Thoracic aorta (tissue), 2 donors: ENCODE measurements around the gene BANP. TPM values are rescaled to one million over a fixed set of nuclear protein-coding genes. Genes with fewer than 3 reads are reported as not detected.

Experiments used
- ATAC-seq: fragments of 150-250 bp; one replicate; pipeline ENCODE4 v1.8.0; 2017; ENCODE audit warnings: low read depth; ENCODE audit not compliant: insufficient number of reproducible peaks, low FRiP score
- DNase-seq: peaks from one replicate; pipeline ENCODE4 v3.0.0-alpha.2; 2020; ENCODE audit warnings: low spot score
- H3K27ac ChIP-seq, 2 donors: fragments of 200-600 bp; sonication (generic); 1 replicate in 1 of 2; 2 replicates in 1 of 2; pipeline ENCODE4 v1.5.1; 2016; ENCODE audit warnings: mild to moderate bottlenecking in 2 of 2, moderate library complexity in 2 of 2
- H3K27me3 ChIP-seq: fragments of 200-600 bp; sonication (generic); replicated peaks from 2 replicates; pipeline ENCODE4 v1.6.0; 2016; ENCODE audit warnings: mild to moderate bottlenecking; ENCODE audit not compliant: insufficient read depth
- H3K36me3 ChIP-seq: fragments of 200-600 bp; sonication (generic); one replicate; pipeline ENCODE4 v1.5.1; 2016
- H3K4me1 ChIP-seq, 2 donors: fragments of 200-600 bp; sonication (generic); 1 replicate in 1 of 2; 2 replicates in 1 of 2; pipeline versions ENCODE4 v1.5.1 to v1.6.0; 2016; ENCODE audit warnings: low read depth in 2 of 2, mild to moderate bottlenecking in 1 of 2; ENCODE audit not compliant: control insufficient read depth in 1 of 2
- H3K4me3 ChIP-seq: fragments of 200-600 bp; sonication (generic); 2 replicates; pipeline ENCODE4 v1.5.1; 2016; ENCODE audit warnings: mild to moderate bottlenecking
- H3K9me3 ChIP-seq: fragments of 200-600 bp; sonication (generic); 2 replicates; pipeline ENCODE4 v1.5.1; 2016
- total RNA-seq, 2 donors: library from RNA; depleted of rRNA; stranded (reverse); fragments of >200 nt; gene quantifications; one replicate each; pipeline versions ENCODE4 v1.1.0 to v1.2.3, GENCODE V29; 2016
- TF ChIP-seq, protein P1 (sequence below): fragments of 200-600 bp; sonication (generic); IDR thresholded peaks from one replicate; pipeline ENCODE4 v1.5.1; 2019; ENCODE audit warnings: antibody characterized with exemption

BANP gene
- total RNA-seq, 2 donors from 2014 or later = 18.6 to 21.8 TPM

DNA sequence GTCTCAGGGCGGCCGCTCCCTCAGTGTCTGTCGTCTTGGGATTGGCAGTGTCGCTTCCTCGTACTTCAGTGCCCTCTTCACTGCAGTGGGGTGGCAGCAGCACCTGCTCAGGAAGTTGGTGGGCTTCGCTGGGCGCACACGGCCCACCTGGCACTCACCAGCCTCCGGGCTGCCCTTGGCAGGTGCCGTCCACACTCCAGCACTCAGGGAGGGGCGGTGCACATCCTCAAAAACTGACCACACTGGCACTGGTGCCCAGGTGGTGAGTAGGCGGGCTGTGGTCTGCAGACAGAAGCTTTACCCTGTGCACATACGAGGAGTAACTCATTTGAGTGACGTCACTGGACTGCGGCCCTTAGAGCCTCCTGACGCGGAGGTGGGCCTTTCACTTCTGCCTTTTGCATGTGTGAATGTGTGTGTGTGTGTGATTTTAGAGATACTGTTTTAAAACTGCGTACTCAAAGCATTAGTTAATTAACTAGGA, 94.6 kb downstream of the BANP start:
- ATAC-seq = no peak
- DNase-seq = no peak

DNA sequence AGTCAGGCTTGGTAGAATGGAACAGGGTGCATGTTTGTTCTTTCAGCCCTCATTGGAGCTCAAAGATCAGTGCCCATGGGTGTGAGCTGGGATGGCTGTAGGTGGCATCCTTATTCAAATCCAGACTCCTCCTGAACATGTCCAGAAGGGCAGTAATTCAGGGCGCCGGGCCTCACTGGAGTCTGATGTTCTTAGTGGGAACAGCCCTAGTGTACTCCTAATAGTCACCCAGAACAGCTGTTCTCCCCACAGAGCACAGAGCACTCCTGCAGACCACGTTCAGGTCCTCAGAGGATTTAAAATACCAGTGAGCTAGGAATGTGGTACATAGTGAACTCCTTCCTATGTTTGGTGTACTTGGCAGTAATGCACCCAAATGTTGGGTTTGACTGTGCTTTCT, 96.2 kb downstream of the BANP start:
- H3K4me1 ChIP-seq = no peaks in the 10 kb centered on the region
- TF ChIP-seq, protein P1, sequence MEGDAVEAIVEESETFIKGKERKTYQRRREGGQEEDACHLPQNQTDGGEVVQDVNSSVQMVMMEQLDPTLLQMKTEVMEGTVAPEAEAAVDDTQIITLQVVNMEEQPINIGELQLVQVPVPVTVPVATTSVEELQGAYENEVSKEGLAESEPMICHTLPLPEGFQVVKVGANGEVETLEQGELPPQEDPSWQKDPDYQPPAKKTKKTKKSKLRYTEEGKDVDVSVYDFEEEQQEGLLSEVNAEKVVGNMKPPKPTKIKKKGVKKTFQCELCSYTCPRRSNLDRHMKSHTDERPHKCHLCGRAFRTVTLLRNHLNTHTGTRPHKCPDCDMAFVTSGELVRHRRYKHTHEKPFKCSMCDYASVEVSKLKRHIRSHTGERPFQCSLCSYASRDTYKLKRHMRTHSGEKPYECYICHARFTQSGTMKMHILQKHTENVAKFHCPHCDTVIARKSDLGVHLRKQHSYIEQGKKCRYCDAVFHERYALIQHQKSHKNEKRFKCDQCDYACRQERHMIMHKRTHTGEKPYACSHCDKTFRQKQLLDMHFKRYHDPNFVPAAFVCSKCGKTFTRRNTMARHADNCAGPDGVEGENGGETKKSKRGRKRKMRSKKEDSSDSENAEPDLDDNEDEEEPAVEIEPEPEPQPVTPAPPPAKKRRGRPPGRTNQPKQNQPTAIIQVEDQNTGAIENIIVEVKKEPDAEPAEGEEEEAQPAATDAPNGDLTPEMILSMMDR = no peak
- no peaks in the 10 kb centered on the region for H3K27me3 ChIP-seq
- H3K9me3 ChIP-seq = no peaks in the 10 kb centered on the region
- DNase-seq (no peak), ATAC-seq (no peak)
- no peak overlapping the region for H3K27ac ChIP-seq
- peaks cover 14% of the 10 kb centered on the region for H3K36me3 ChIP-seq
- no peak overlapping the region for H3K4me3 ChIP-seq

More for the DNA sequence above, 94.6 kb downstream of the BANP start:
- TF ChIP-seq, protein P1 = no peak
- no peaks in the 10 kb centered on the region for H3K4me1 ChIP-seq
- no peaks in the 10 kb centered on the region for H3K27me3 ChIP-seq
- no peaks in the 10 kb centered on the region for H3K9me3 ChIP-seq
- H3K4me3 ChIP-seq = no peak overlapping the region
- no peak overlapping the region for H3K27ac ChIP-seq
- peaks cover 7% of the 10 kb centered on the region for H3K36me3 ChIP-seq

DNA sequence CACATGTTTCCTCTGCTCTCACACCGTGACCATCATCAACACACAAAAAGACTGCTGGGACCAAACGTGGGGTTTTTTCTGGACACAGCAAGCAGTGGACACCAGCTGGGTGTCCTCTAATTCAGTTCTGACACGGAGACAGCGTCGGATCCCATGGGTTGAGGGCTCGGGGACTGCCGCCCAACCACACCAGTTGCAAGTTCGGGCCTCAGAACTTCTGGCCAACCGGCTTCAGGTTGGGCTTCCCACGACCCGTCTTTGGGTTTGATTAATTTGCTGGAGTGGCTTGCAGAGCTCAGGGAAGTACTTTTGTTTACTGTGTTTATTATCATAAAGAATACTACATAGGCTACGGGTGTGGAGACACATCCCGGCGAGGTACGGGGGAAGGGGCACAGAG, 97.8 kb downstream of the BANP start:
- H3K4me1 ChIP-seq = no peaks in the 10 kb centered on the region
- no peak overlapping the region for H3K4me3 ChIP-seq
- DNase-seq (no peak), ATAC-seq (no peak)
- no peaks in the 10 kb centered on the region for H3K27me3 ChIP-seq
- H3K9me3 ChIP-seq = no peaks in the 10 kb centered on the region
- TF ChIP-seq, protein P1 = no peak
- peaks cover 14% of the 10 kb centered on the region for H3K36me3 ChIP-seq
- no peak overlapping the region for H3K27ac ChIP-seq

DNA sequence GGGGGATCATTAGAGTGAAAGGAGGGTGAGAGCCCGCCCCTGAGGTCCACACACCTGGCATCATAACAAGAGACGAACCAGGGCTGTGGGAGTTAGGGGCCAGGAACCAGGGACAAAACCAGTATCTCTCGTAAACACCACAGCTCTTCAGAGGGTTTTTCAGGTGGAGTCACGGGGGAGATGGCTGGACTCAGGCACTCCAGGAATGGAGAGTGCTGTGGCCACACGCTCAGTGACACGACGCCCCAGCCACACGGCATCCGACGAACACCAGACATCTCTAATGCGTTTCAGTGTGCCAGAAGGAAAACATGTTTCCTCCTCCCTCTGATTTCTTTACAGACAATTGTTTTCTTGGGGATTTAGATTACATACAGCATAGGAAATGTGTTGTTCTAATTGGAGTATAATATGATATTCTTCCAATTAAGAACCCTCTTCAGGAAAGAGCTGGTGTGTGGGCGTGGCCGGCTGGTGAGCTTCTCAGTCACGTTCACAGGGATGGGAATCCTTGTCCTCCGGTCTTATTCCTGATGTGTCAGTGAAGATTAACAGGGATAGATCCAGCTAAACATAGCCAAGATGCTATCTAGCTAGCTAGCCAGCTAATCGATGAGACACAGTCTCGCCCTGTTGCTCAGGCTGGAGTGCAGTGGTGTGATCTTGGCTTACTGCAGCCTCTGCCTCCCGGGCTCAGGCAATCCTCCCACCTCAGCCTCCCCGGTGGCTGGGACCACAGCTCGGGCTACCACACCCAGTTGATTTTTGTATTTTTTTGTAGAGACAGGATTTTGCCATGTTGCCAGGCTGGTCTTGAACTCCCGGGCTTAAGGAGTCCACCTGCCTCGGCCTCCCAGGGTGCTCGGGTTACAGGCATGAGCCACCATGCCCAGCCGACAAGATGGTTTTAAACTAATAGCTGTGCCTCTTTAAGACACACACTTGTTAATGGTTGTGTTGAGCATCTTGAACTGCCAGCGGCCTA, 98.6 kb downstream of the BANP start:
- Histone ChIP-seq H3K36me3 (peaks cover 14% of the 10 kb centered on the region), H3K4me1 (no peaks in the 10 kb centered on the region), H3K4me3 (no peak overlapping the region), H3K27me3 (no peaks in the 10 kb centered on the region), H3K27ac (no peak overlapping the region), H3K9me3 (no peaks in the 10 kb centered on the region)
- no peak for ATAC-seq
- TF ChIP-seq, protein P1 = no peak
- DNase-seq = no peak

DNA sequence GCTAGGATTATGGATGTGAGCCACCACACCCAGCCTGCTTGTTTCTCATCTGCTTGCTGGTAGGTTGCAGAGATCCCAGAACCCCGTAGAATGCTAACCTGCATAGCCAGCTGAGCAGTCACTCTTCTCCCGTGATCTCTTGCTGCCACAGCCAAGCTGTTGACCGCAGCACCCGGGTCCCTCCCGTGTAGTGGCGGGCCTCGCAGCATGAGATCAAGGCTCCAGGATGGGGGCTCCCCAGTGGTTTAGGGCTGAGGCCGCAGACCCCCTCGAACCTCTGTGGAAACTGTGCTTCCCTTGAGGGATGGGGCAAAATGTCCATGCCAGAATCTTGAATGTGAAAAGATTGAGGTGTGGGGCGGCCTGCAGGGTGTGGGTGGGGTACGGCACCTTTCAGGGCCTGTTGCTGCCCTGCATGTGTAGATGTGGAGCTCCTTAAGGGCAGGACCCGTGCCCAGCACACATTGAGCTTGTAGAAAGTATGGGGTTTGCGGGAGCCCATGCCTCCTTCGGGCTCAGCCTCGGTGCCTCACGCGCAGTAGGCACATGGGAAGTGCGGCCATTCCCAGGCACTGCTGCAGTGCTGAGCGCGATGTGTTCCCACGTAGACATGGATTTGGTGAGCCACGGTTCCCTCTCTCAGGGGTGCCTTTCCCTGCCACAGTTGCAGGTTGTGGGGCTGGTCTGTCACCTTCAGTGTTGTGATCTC, 99.9 kb downstream of the BANP start:
- DNase-seq = no peak
- Histone ChIP-seq H3K27me3 (no peaks in the 10 kb centered on the region), H3K27ac (no peak overlapping the region), H3K4me3 (no peak overlapping the region), H3K9me3 (no peaks in the 10 kb centered on the region), H3K4me1 (no peaks in the 10 kb centered on the region), H3K36me3 (peaks cover 14% of the 10 kb centered on the region)
- TF ChIP-seq, protein P1 = no peak
- ATAC-seq = no peak
